Measurements from ENCODE around the gene UNC13D.
"Not testable (repeated sequence)": the region's sequence is repeated elsewhere in the genome, so short reads cannot be mapped to it uniquely, and the experiment has no call there.

UNC13D gene

GRCh38 chr17:75779250-75779986 is 64.8 kb downstream of the UNC13D start:
- no peaks in the 10 kb centered on the region for H3K27me3 ChIP-seq (ENCODE audit: insufficient read depth, low read depth, severe bottlenecking)
- TF ChIP-seq CTCF (IDR thresholded peaks at IDR 0.05; ENCODE audit: low read depth, low read length), result no peak
- DNase-seq, result peak; percentile 99
- H3K36me3 ChIP-seq, result peaks cover 51% of the 10 kb centered on the region
- peak overlapping the region; percentile 98 for H3K27ac ChIP-seq
- H3K4me3 ChIP-seq (ENCODE audit: low read depth, low read length), result peak overlapping the region; percentile 97
- no peaks in the 10 kb centered on the region for H3K9me3 ChIP-seq (ENCODE audit: severe bottlenecking)

DNA sequence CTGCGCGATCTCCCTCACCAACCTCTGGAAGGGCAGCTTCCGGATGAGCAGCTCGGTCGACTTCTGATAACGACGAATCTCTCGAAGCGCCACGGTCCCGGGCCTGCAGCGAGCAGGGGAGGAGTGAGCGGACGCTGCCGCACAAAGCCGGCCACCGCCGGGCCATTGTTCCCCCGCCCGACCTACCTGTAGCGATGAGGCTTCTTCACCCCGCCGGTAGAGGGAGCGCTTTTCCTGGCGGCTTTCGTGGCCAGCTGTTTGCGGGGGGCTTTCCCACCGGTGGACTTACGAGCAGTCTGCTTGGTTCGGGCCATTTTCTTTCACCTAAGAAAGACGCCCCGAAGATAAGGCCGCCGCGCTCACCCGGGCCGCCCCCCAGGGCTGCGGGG is 65.3 kb downstream of the UNC13D start:
- no peak for DNase-seq
- TF ChIP-seq CTCF (IDR thresholded peaks at IDR 0.05; ENCODE audit: low read depth, low read length), result peak; percentile 85
- Histone ChIP-seq H3K27ac (peak overlapping the region; percentile 98), H3K36me3 (peaks cover 54% of the 10 kb centered on the region), H3K27me3 (ENCODE audit: insufficient read depth, low read depth, severe bottlenecking) (no peaks in the 10 kb centered on the region), H3K4me3 (ENCODE audit: low read depth, low read length) (peak overlapping the region; percentile 97), H3K9me3 (ENCODE audit: severe bottlenecking) (no peaks in the 10 kb centered on the region)

DNA sequence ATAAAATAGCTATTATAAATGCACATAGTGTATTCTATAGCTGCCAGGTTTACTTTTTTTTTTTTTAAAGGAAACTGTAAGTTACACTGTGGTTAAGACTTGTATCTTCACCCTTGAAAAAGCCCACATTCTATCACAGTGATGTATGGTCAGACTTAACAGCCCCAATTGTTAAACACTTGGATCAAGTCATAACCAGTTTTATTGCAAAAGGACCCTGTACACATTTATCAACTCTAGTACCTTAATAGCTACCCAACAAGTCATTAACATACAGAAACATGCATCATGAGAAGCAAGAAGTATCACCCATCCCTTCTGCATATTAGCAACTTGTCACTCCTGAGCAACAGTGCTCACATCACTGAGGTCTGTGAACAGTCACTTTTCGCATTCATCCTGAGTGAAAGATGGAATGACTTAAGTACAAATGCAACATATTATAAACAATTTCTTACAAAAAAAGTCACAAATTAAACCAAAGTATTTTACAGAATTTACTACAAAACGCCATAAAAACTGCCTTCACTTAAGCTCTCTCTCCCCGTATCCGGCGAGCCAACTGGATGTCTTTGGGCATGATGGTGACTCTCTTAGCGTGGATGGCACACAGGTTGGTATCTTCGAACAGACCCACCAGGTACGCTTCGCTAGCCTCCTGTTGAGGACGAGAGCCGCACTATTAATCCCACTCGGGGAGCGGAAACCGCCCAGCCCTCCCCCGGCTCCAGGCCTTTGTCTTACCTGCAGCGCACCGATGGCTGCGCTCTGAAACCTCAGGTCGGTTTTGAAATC is 65.9 kb downstream of the UNC13D start:
- not testable (repeated sequence) for DNase-seq; H3K9me3 ChIP-seq (ENCODE audit: severe bottlenecking); H3K27me3 ChIP-seq (ENCODE audit: insufficient read depth, low read depth, severe bottlenecking)
- Histone ChIP-seq H3K36me3 (peaks cover 54% of the 10 kb centered on the region), H3K27ac (peak overlapping the region; percentile 98), H3K4me3 (ENCODE audit: low read depth, low read length) (peak overlapping the region; percentile 97)

- no peaks in the 10 kb centered on the region for H3K27me3 ChIP-seq (ENCODE audit: insufficient read depth, low read depth, severe bottlenecking)
- H3K4me3 ChIP-seq (ENCODE audit: low read depth, low read length), result peak overlapping the region; percentile 97
- DNase-seq, result no peak
- H3K27ac ChIP-seq, result no peak overlapping the region
- H3K36me3 ChIP-seq, result peaks cover 54% of the 10 kb centered on the region
- TF ChIP-seq CTCF (IDR thresholded peaks at IDR 0.05; ENCODE audit: low read depth, low read length), result no peak
- no peaks in the 10 kb centered on the region for H3K9me3 ChIP-seq (ENCODE audit: severe bottlenecking)
Observed at GRCh38 chr17:75777296-75777922, 66.8 kb downstream of the UNC13D start.

Data from WERI-Rb-1 (cell line).